Small intestine (tissue), 7 donors: ENCODE measurements around the gene NRXN3. TPM values are rescaled to one million over a fixed set of nuclear protein-coding genes. Genes with fewer than 3 reads are reported as not detected.

Experiments
- DNase-seq, 2 donors: peaks; one replicate each; pipeline versions ENCODE4 v3.0.0 to v3.0.0-alpha.2; 2013
- FAIRE-seq: peaks from 2 replicates; lab custom pipeline; 2012; peaks lifted over from hg19 to GRCh38; lab: Jason Lieb, UNC
- H3K27ac ChIP-seq, 3 donors: one replicate each; pipeline ENCODE4 v1.5.1; 2013; ENCODE audit warnings: low read length in 2 of 3, mild to moderate bottlenecking in 2 of 3, control low read depth in 1 of 3, inconsistent platforms in 1 of 3, low read depth in 1 of 3, moderate library complexity in 1 of 3
- H3K27me3 ChIP-seq, 3 donors: one replicate each; pipeline ENCODE4 v1.6.1; 2013; ENCODE audit warnings: low read length in 3 of 3, inconsistent platforms in 1 of 3; ENCODE audit not compliant: control insufficient read depth in 3 of 3, insufficient read depth in 3 of 3
- H3K36me3 ChIP-seq, 3 donors: one replicate each; pipeline ENCODE4 v1.6.1; 2013; ENCODE audit warnings: low read length in 3 of 3, inconsistent platforms in 1 of 3, low read depth in 1 of 3, mild to moderate bottlenecking in 1 of 3, moderate library complexity in 1 of 3; ENCODE audit not compliant: control insufficient read depth in 3 of 3, insufficient read depth in 2 of 3
- H3K4me1 ChIP-seq, 3 donors: one replicate each; pipeline ENCODE4 v1.6.1; 2013; ENCODE audit warnings: low read length in 2 of 3, inconsistent platforms in 1 of 3, low read depth in 1 of 3, mild to moderate bottlenecking in 1 of 3, moderate library complexity in 1 of 3; ENCODE audit not compliant: control insufficient read depth in 3 of 3, insufficient read depth in 2 of 3
- H3K4me3 ChIP-seq, 3 donors: one replicate each; pipeline ENCODE4 v1.5.1; 2013; ENCODE audit warnings: low read length in 3 of 3, control low read depth in 1 of 3, inconsistent platforms in 1 of 3, low read depth in 1 of 3, mild to moderate bottlenecking in 1 of 3, moderate library complexity in 1 of 3
- H3K9me3 ChIP-seq, 2 donors: one replicate each; pipeline ENCODE4 v1.6.1; 2013; ENCODE audit warnings: low read depth in 1 of 2, low read length in 1 of 2; ENCODE audit not compliant: control insufficient read depth in 2 of 2, insufficient read depth in 1 of 2
- WGBS, 3 donors: extraction: QIAGEN DNeasy Blood & Tissue Kit; methylation state at CpG; one replicate each; pipeline ENCODE4 v1.1.7; 2013; 5-methylcytosine and 5-hydroxymethylcytosine counted together
- polyA plus RNA-seq, 4 donors: library from polyadenylated mRNA; stranded (reverse) in 3 of 4; unstranded in 1 of 4; fragments of 200-250 nt in 3 of 4; fragments of 120-200 nt in 1 of 4; gene quantifications; one replicate each; pipeline versions ENCODE4 v1.2.1 to v1.2.3, GENCODE V29; 2013
- donor health status: healthy with polysubstance abuse.
- donor health status: control.
- donor health status: control.
- donor health status: Bipolar disorder and iron deficiency.
- donor health status: healthy.

NRXN3 gene
- polyA plus RNA-seq, 4 donors = 2.3 TPM; not detected in 2

DNA sequence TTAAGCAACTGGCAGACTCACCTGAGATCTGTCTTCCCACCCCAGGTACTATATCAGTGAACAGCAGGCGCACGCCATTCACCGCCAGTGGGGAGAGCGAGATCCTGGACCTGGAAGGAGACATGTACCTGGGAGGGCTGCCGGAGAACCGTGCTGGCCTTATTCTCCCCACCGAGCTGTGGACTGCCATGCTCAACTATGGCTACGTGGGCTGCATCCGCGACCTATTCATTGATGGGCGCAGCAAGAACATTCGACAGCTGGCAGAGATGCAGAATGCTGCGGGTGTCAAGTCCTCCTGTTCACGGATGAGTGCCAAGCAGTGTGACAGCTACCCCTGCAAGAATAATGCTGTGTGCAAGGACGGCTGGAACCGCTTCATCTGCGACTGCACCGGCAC lies 544.5 kb downstream of the NRXN3 start:
- Histone ChIP-seq H3K4me3 (no peak overlapping the region), H3K27ac (no peak overlapping the region), H3K27me3 (no peaks in the 10 kb centered on the region), H3K9me3 (no peaks in the 10 kb centered on the region), H3K36me3 (no peaks in the 10 kb centered on the region), H3K4me1 (no peaks in the 10 kb centered on the region)
- FAIRE-seq (no peak), DNase-seq (no peak)
- WGBS, 3 donors = 91 to 93% (median 92%) methylated on average over 18 of the region's 18 CpGs

- H3K36me3 ChIP-seq = no peaks in the 10 kb centered on the region
- no peaks in the 10 kb centered on the region for H3K27me3 ChIP-seq
- FAIRE-seq = no peak
- DNase-seq = no peak
- no peaks in the 10 kb centered on the region for H3K9me3 ChIP-seq
- H3K4me1 ChIP-seq = no peaks in the 10 kb centered on the region
- WGBS, 3 donors = 44 to 58% (median 51%) methylated on average over 6 of the region's 6 CpGs
- no peak overlapping the region for H3K27ac ChIP-seq
- H3K4me3 ChIP-seq = no peak overlapping the region
Measured at GRCh38 chr14:78721756-78722480, 551.7 kb downstream of the NRXN3 start.

GRCh38 chr14:78725086-78725485 lies 554.9 kb downstream of the NRXN3 start:
- no peak for DNase-seq
- H3K4me3 ChIP-seq = no peak overlapping the region
- H3K27me3 ChIP-seq = no peaks in the 10 kb centered on the region
- no peaks in the 10 kb centered on the region for H3K9me3 ChIP-seq
- no peak for FAIRE-seq
- H3K36me3 ChIP-seq = no peaks in the 10 kb centered on the region
- no peak overlapping the region for H3K27ac ChIP-seq
- 32 to 38% (median 33%) methylated on average over 1 of the region's 1 CpG for WGBS, 3 donors
- no peaks in the 10 kb centered on the region for H3K4me1 ChIP-seq

- WGBS, 3 donors = 27 to 46% (median 40%) methylated on average over 3 of the region's 3 CpGs
- Histone ChIP-seq H3K36me3 (no peaks in the 10 kb centered on the region), H3K4me3 (no peak overlapping the region), H3K27ac (no peak overlapping the region), H3K4me1 (no peaks in the 10 kb centered on the region), H3K9me3 (no peaks in the 10 kb centered on the region), H3K27me3 (no peaks in the 10 kb centered on the region)
- DNase-seq (no peak), FAIRE-seq (no peak)
Measured at GRCh38 chr14:78737116-78737515, 566.9 kb downstream of the NRXN3 start.

GRCh38 chr14:78737601-78738000 lies 567.4 kb downstream of the NRXN3 start:
- H3K27ac ChIP-seq = no peak overlapping the region
- no peaks in the 10 kb centered on the region for H3K36me3 ChIP-seq
- H3K4me1 ChIP-seq = no peaks in the 10 kb centered on the region
- no peak for FAIRE-seq
- DNase-seq = no peak
- H3K27me3 ChIP-seq = no peaks in the 10 kb centered on the region
- no peak overlapping the region for H3K4me3 ChIP-seq
- no peaks in the 10 kb centered on the region for H3K9me3 ChIP-seq
- 64 to 74% (median 66%) methylated on average over 6 of the region's 6 CpGs for WGBS, 3 donors

DNA sequence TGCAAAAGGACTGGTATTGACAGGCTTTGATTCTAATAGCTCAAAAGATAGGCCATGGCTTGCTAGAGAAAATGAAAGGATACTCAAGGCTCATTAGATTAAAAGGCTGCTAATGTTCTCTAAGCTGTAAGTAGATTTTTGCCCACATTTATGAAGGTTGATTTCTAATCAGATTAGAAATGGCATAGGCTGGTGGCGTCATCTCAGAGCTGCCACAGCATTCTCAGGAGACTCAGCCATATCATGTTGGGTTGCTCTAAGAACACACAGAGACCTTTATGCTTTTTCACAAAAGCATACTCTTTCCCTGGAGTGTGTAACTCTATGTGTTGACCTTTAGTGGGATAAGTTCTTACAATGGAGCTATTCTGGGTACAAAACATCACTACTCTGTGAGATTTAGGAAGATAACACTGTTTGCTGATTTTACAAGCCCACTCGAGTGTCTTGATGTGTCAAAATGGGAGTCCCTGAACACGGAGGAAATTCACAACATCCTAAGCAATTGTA lies 576.0 kb downstream of the NRXN3 start:
- Histone ChIP-seq H3K27ac (no peak overlapping the region), H3K27me3 (no peaks in the 10 kb centered on the region), H3K36me3 (no peaks in the 10 kb centered on the region), H3K4me1 (no peaks in the 10 kb centered on the region), H3K4me3 (no peak overlapping the region), H3K9me3 (no peaks in the 10 kb centered on the region)
- no peak for DNase-seq
- no peak for FAIRE-seq
- WGBS, 3 donors = 45 to 58% (median 48%) methylated on average over 3 of the region's 3 CpGs

DNA sequence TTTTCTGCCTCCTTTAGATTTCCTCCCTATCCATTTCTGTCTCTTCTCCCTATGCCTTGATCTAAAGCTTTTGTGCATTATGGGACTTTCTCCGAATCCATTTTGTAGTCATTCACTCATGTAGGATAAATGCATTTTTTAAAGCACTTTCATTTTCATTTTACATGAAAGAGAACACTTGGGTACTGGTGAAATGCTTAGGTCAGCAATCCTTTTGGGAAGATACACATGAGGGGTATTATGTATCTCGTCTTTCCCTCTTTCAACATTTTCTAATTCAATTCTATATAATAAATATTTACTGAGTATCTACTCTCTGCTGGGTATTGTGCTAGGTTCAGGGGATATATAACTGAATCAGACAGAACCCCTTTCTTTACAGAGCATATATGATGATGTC lies 577.6 kb downstream of the NRXN3 start:
- WGBS, 3 donors = 75 to 77% (median 76%) methylated on average over 2 of the region's 2 CpGs
- Histone ChIP-seq H3K36me3 (no peaks in the 10 kb centered on the region), H3K4me1 (no peaks in the 10 kb centered on the region), H3K27me3 (no peaks in the 10 kb centered on the region), H3K9me3 (no peaks in the 10 kb centered on the region), H3K4me3 (no peak overlapping the region), H3K27ac (no peak overlapping the region)
- no peak for FAIRE-seq
- DNase-seq = no peak

GRCh38 chr14:78752518-78753188 lies 582.5 kb downstream of the NRXN3 start:
- no peaks in the 10 kb centered on the region for H3K4me1 ChIP-seq
- no peaks in the 10 kb centered on the region for H3K27me3 ChIP-seq
- no peaks in the 10 kb centered on the region for H3K9me3 ChIP-seq
- no peaks in the 10 kb centered on the region for H3K36me3 ChIP-seq
- 40 to 56% (median 50%) methylated on average over 5 of the region's 5 CpGs for WGBS, 3 donors
- FAIRE-seq (no peak), DNase-seq (no peak)
- no peak overlapping the region for H3K27ac ChIP-seq
- H3K4me3 ChIP-seq = no peak overlapping the region
